ENCODE data around the gene ELK3. TPM values are rescaled to one million over a fixed set of nuclear protein-coding genes. Genes with fewer than 3 reads are reported as not detected.
A peak's percentile ranks its signal among the peaks of the same experiment; 100 is the strongest.

Gene ELK3
- total RNA-seq, 1 donor from 2014 or later, result 4.8 TPM

DNA sequence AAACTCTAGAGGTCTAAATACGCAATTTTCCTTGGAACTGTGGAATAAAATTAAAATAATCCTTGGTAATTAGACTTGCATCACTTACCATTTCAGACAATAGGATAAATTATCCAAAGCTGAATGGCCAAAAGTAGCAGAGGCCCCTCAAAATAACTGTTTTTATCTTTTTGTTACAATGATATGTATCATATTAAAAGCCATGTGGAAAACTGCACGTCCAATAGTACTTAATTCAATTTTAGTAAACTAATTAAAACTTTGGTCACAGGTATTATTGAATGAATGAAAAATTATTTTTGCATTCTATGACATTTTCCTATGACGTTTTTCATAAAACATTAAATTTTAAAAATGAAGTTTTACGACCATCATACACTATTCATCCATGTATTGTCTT, 107.6 kb downstream of the ELK3 start:
- Histone ChIP-seq H3K4me3 (no peak overlapping the region), H3K36me3 (peaks cover 19% of the 10 kb centered on the region), H3F3A (ENCODE audit: low read depth) (peaks cover 34% of the 10 kb centered on the region), H2AFZ (replicated peaks) (no peak overlapping the region), H3K4me1 (peaks cover 43% of the 10 kb centered on the region), H3K79me2 (ENCODE audit: low read depth) (peaks cover 16% of the 10 kb centered on the region), H3K9me3 (ENCODE audit: low read depth) (no peaks in the 10 kb centered on the region), H4K20me1 (ENCODE audit: low read depth) (no peaks in the 10 kb centered on the region), H3K9ac (no peak overlapping the region), H3K4me2 (peak overlapping the region; percentile 6), H3K27ac (peak overlapping the region; percentile 64), H3K27me3 (no peaks in the 10 kb centered on the region)
- DNase-seq (ENCODE audit: low spot score), result no peak
- Mint-ChIP-seq H3K4me3 (no peak overlapping the region), H3K27ac (no peak overlapping the region), H3K27me3 (ENCODE audit: insufficient read depth, low read depth) (no peaks in the 10 kb centered on the region), H3K4me1 (peaks cover 27% of the 10 kb centered on the region), H3K36me3 (peaks cover 30% of the 10 kb centered on the region), H3K9me3 (no peaks in the 10 kb centered on the region)
- TF ChIP-seq EZH2phosphoT487 (IDR thresholded peaks at IDR 0.05) (no peak), EZH2 (IDR thresholded peaks at IDR 0.05) (no peak)
- TF ChIP-seq, protein P1, sequence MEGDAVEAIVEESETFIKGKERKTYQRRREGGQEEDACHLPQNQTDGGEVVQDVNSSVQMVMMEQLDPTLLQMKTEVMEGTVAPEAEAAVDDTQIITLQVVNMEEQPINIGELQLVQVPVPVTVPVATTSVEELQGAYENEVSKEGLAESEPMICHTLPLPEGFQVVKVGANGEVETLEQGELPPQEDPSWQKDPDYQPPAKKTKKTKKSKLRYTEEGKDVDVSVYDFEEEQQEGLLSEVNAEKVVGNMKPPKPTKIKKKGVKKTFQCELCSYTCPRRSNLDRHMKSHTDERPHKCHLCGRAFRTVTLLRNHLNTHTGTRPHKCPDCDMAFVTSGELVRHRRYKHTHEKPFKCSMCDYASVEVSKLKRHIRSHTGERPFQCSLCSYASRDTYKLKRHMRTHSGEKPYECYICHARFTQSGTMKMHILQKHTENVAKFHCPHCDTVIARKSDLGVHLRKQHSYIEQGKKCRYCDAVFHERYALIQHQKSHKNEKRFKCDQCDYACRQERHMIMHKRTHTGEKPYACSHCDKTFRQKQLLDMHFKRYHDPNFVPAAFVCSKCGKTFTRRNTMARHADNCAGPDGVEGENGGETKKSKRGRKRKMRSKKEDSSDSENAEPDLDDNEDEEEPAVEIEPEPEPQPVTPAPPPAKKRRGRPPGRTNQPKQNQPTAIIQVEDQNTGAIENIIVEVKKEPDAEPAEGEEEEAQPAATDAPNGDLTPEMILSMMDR (IDR thresholded peaks at IDR 0.05), result no peak

DNA sequence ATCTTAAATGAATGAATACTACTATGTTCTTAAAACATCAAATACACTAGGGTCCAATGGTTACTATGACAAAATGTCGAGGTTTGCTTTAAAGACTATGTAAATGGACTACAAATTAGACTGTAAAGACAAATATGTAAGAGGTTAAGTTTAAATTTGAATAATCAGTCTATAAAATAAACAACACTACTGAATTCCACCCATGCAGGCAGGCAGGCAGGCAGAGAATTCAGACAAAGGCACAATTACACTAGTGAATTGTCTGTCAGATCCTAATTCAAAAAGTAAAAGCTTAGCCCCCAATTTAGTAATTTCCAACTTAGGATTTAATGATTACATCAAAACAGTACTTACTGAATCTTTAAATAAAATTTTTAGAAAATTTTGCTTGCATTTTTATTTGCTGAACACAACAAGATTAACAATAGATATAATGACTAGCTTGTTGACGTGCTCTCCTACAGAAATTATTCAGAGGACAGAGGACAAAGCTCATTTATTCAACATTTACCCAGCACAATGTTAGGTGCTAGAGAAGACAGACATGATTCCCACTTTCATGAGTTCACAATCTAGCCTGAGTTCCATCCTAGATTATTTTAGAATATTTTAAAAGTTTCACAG, 108.6 kb downstream of the ELK3 start:
- Mint-ChIP-seq H3K36me3 (peaks cover 30% of the 10 kb centered on the region), H3K27me3 (ENCODE audit: insufficient read depth, low read depth) (no peaks in the 10 kb centered on the region), H3K4me3 (no peak overlapping the region), H3K4me1 (peaks cover 27% of the 10 kb centered on the region), H3K27ac (peak overlapping the region; percentile 29), H3K9me3 (no peaks in the 10 kb centered on the region)
- Histone ChIP-seq H3K36me3 (peaks cover 17% of the 10 kb centered on the region), H3K27ac (peak overlapping the region; percentile 64), H3F3A (ENCODE audit: low read depth) (peaks cover 34% of the 10 kb centered on the region), H4K20me1 (ENCODE audit: low read depth) (no peaks in the 10 kb centered on the region), H3K4me2 (peak overlapping the region; percentile 35), H2AFZ (replicated peaks) (no peak overlapping the region), H3K9ac (no peak overlapping the region), H3K4me3 (no peak overlapping the region), H3K27me3 (no peaks in the 10 kb centered on the region), H3K4me1 (peaks cover 43% of the 10 kb centered on the region), H3K79me2 (ENCODE audit: low read depth) (peaks cover 22% of the 10 kb centered on the region), H3K9me3 (ENCODE audit: low read depth) (no peaks in the 10 kb centered on the region)
- DNase-seq (ENCODE audit: low spot score), result no peak
- TF ChIP-seq EZH2phosphoT487 (IDR thresholded peaks at IDR 0.05) (no peak), EZH2 (IDR thresholded peaks at IDR 0.05) (no peak)
- TF ChIP-seq, protein P1 (IDR thresholded peaks at IDR 0.05), result no peak

DNA sequence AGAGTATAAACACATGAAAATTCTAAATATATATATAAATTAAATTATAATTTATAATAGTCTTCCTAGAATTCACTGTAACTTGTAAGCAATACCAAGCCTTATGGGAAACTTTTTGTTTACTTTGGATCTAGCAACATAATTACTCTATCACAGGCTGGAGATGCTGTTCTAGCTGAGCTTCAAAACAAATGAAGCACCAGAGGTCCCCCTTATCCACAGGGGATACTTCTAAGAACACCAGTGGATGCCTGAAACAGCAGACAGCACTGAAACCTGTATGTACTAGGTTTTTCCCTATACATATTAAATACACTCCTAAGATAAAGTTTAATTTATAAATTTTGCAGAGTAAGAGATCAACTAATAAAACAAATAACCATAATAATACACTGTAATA, 109.5 kb downstream of the ELK3 start:
- Mint-ChIP-seq H3K27ac (no peak overlapping the region), H3K4me1 (peaks cover 27% of the 10 kb centered on the region), H3K9me3 (no peaks in the 10 kb centered on the region), H3K36me3 (peaks cover 29% of the 10 kb centered on the region), H3K27me3 (ENCODE audit: insufficient read depth, low read depth) (no peaks in the 10 kb centered on the region), H3K4me3 (no peak overlapping the region)
- TF ChIP-seq EZH2phosphoT487 (IDR thresholded peaks at IDR 0.05) (no peak), EZH2 (IDR thresholded peaks at IDR 0.05) (no peak)
- TF ChIP-seq, protein P1 (IDR thresholded peaks at IDR 0.05), result no peak
- DNase-seq (ENCODE audit: low spot score), result no peak
- Histone ChIP-seq H3K4me3 (no peak overlapping the region), H3K27me3 (no peaks in the 10 kb centered on the region), H3K9me3 (ENCODE audit: low read depth) (no peaks in the 10 kb centered on the region), H3F3A (ENCODE audit: low read depth) (peaks cover 34% of the 10 kb centered on the region), H3K27ac (peak overlapping the region; percentile 64), H3K4me2 (peak overlapping the region; percentile 35), H3K9ac (no peak overlapping the region), H2AFZ (replicated peaks) (no peak overlapping the region), H4K20me1 (ENCODE audit: low read depth) (no peaks in the 10 kb centered on the region), H3K79me2 (ENCODE audit: low read depth) (peaks cover 24% of the 10 kb centered on the region), H3K4me1 (peaks cover 43% of the 10 kb centered on the region), H3K36me3 (peaks cover 12% of the 10 kb centered on the region)
